ENCODE measurements around the gene ROBO2.
A peak's percentile ranks its signal among the peaks of the same experiment; 100 is the strongest.

The ROBO2 gene

DNA sequence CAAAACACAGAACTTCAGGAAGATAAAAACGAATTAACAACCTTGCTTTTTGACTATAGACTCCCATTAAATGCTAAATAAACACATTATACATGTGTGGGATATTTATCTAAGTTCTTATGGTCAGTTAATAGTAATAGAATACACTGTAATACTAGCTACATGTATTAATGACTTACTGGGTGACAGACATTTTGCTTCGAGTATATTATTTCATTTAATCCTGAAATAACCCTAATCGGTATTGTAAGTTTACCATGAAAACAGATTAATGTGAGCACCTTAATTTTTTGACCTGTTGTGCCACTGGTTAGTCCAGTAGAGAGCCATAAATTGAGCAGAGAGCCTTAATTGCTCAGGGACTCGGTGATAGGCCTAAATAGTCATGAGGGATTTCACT lies 151.1 kb downstream of the ROBO2 start:
- no peak for DNase-seq

- DNase-seq = no peak
Measured at GRCh38 chr3:77191640-77192039, 151.7 kb downstream of the ROBO2 start.

DNA sequence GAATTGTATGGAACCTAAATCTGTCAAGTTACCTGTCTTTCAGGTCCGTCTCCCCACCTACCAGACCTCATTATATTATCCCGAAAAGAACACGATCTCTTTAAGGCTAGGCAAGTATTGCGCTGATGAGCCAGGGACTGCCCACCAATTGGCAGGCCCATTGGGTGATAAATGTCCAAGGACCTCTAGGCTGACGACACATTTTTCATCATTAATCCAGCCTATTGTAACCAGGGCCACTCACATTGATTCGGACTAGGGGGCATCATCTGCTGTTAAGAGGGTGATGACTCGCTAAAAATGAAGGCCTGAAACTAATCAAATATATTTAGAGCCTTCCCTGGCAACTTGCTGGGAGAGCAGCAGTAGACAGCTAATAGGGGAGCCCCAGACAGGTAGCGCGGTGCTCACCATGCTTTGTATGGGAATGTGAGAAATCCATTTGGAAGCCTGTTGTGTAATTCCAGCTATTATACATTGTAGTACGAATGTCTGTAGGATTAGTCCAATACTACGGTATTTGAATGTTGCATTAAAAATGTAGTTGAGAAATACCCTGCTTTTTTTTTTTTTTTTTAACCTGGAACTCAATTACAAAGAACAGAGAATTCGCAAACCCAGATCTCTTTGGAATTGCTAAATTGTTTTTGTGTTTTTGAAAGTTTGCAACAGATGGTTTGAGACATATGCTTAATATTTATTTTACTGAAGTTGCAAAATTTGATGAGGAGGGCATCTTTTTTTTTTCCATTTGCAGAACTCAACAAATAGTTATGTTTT lies 156.1 kb downstream of the ROBO2 start:
- no peak for DNase-seq

GRCh38 chr3:77197408-77197807 lies 157.5 kb downstream of the ROBO2 start:
- no peak for DNase-seq

DNA sequence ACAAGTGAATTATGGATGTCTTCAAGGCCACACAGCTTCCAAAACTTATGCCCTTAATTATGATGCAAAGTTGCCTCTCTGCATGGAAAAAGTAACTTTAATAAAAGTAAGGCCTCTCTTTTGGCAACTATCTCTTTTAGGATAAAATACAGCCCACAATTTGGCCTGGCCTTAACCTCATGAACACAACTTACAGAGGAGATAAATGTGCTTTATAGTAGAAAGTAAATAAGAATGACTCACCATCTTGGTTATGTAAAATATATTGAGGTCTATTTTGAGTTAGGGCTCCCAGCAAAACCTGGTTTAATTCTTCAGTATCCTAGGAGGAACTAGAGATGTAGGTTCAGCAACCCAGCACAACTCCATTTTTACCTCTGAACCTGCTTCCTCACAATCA lies 164.0 kb downstream of the ROBO2 start:
- DNase-seq = no peak

DNA sequence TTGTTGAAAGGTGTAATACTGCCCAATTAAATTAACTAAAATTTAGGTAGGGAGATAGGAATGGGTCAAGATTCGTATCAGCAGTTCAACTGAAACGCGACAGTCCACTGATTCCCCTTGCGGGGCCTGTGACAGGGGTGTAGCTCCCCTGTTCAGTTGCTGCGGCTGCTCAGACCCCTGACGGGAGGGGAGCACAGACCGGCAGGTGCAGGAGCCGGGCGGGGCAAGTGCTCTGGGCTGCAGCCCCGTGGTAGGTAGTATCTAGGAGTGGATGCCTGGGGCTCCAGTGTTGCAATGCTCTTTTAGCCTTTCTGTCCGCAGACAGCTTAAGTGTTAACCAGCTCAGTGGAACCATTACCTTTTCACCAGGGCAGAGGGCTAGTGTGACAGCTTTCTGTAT lies 164.9 kb downstream of the ROBO2 start:
- DNase-seq = no peak

- no peak for DNase-seq
Measured at GRCh38 chr3:77207753-77208152, 167.9 kb downstream of the ROBO2 start.

DNA sequence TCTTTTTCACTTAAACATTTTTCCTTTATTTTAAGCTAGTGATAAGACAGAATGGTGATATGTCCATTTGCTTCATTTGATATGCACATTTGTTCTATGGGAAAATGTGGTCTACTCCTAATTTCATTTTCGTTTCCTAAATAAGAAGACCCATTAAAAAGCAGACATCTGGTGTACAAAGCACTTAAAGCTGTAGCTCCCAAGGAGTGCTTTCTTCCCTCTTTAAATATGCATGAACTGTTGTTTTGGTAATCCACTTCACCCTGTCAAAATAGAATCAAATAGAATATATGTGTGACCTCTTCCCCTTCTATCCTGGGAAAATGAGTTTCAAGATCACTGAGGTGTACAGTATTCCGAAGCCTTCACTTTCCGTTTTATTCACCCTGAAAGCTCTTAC lies 182.8 kb downstream of the ROBO2 start:
- DNase-seq = no peak

- no peak for DNase-seq
Measured at GRCh38 chr3:77227567-77227966, 187.7 kb downstream of the ROBO2 start.

GRCh38 chr3:77232557-77232956 lies 192.7 kb downstream of the ROBO2 start:
- DNase-seq = no peak

- DNase-seq = no peak
Measured at GRCh38 chr3:77234004-77234403, 194.1 kb downstream of the ROBO2 start.

DNA sequence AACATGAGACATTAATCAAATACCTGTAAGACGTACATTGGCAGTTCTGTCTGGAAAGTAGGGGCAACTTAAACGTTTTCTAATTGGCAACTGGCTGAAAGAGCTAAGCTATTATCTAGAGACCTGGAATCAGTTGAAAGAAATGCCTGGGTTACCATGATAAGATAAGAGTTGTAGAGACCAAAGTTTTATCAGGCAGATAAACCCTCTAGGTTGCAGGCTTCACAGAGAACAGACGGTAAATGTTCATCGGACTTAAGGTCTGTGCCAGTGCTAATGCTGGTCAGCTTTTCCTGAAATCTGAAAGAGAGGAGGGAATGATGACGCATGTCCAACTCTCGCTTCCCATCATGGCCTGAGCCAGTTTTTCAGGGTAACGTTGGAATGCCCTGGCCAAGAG lies 196.2 kb downstream of the ROBO2 start:
- no peak for DNase-seq

GRCh38 chr3:77240072-77240650 lies 200.3 kb downstream of the ROBO2 start:
- DNase-seq = no peak

- no peak for DNase-seq
Measured at GRCh38 chr3:77242371-77242770, 202.5 kb downstream of the ROBO2 start.

DNA sequence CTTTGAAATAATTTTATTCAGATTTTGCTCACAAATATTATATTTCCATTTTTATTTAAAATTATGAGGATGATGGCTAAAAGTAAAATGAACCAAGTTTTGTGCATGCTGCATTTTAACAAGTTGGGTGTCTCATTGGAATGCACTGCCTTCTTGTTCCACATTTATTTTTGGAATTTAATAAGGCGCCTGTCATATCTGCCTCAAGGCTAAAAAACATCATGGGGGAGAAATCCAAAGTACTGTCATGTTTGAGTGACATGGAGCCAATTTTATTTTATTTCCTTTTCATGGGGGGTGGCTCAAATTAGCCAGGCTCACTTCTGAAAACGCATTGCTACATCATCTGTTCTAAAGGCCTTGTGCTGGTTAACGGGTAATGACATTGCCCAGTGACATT lies 205.1 kb downstream of the ROBO2 start:
- DNase-seq = no peak

DNA sequence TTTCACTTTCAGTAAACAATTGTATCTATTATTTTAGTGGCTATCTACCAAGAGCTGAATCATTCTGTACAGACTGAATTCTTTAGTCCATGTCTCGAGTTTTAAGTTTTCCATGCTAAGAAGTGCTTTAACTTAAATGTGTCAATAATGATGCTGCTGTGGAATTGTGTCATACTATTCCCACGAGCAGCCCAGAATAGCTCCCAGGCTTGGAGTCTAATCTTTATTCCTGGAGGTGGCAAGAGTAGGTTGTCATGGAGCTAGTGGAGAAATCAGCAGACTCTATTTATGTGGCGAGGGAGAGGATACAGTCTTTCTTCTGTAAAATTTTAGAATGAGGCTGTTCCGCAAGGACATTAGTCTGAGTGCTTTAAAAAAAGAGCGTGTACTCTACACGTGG lies 207.2 kb downstream of the ROBO2 start:
- DNase-seq = no peak

DNA sequence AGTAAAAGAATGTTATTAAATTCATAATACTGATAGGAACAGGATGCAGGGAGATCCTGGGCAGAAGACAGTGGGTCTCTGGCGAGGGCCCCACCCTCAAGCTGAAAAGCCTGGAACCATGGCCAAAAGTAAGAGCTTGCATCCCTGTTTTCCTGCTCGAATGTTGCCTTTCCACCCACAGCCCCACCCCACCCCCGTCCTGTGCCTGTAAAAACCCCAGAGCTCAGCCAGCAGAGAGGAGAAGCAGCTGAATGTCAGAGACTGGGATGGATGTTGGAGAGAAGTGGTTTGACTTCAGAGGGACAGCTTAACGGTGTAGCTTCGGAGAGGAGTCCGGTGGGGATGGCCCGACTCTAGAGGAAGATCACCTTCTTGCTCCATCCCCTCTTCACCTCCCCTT lies 207.9 kb downstream of the ROBO2 start:
- no peak for DNase-seq

GRCh38 chr3:77248420-77248819 lies 208.5 kb downstream of the ROBO2 start:
- no peak for DNase-seq

DNA sequence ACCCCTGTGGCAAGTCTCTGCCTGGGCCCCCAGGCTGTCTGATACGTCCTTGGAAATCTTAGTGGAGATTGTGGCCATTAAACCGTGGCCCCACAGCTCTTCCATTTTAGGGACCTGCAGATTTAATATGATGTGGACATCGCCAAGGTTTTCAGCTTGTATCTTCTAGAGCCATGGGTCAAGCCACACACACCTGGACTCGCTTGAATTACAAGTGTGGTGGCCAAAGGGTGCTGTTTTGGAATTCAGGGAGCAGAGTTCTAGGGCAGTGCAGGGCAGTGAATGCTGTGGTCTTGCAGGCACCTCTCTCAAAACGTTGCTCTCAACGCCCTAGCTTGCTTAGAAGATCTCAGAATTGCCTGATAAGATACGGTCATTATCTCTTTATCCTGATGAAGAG lies 211.2 kb downstream of the ROBO2 start:
- no peak for DNase-seq

DNA sequence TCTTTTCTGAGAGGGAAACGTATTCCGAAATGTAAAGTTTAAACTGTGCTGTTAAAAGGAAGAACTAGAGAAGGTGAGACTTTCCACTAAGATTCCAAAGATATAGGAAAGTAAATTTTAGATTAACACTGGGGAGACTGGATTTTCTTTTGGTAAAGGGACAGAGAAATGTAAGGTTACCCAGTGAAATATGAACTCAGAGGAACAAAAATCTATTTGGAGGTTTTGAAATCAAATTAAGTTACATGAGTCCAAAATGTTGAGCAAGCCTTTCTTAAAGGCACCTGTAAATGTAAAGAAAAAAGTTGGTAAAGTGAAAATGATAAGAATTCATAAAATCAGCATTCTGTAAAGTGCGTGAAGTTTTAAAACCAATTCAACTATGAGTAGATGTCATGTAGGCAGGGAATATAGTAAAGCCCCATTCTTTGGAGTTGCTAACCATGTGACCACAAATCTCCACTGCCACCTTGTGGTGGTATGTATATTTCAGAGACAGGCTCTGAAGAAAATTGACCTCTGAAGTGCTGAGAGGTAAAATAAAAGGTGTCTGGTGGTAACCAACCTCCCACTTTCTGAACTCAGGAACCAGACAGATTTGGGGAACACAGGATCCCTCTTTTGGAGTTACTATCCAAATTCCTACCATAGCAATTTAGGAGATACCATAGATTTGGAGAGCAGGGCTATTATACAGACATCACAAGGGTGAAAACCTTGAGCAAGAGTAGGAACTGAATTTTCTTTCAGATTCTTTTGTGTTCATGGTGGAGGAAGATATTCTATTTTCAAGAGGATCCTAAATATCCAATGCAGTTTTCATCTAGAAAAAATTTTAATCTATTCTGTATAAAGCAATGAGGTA lies 215.3 kb downstream of the ROBO2 start:
- peak; percentile 43 for DNase-seq

- no peak for DNase-seq
Measured at GRCh38 chr3:77256584-77257503, 216.9 kb downstream of the ROBO2 start.

DNA sequence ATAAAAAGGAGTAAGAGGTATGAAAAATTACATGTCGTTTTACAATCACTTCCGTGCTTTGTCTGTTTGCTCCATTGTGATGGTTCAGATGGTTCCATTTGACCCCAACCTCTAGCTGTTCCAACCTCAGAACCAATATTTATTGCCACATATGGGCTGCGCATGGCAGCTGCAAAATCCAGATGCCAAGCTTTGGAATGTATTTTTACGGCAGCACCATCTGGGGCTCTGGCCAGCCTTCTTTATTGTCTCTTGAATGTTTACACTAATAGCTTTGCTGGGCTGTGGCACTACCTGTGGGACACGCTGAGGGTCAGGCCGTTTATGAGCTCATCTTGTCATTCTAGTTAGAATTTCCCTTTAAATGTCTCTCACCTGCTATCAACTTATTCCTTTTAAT lies 219.8 kb downstream of the ROBO2 start:
- no peak for DNase-seq

- no peak for DNase-seq
Measured at GRCh38 chr3:77262361-77262760, 222.5 kb downstream of the ROBO2 start.

Measured in amniotic stem cell (primary cell).